HepG2 (cell line): ENCODE data around the gene EGF. TPM values are rescaled to one million over a fixed set of nuclear protein-coding genes. Genes with fewer than 3 reads are reported as not detected.
A peak's percentile ranks its signal among the peaks of the same experiment; 100 is the strongest.

ENCODE experiments used
- ATF5 ChIP-seq: sonication (generic); formaldehyde crosslinking; IDR thresholded peaks from 2 replicates; pipeline ENCODE4 v1.4.0; 2020; ENCODE audit warnings: mild to moderate bottlenecking, low read depth, missing genetic modification reagents
- ATRX ChIP-seq: sonication (generic); formaldehyde crosslinking; IDR thresholded peaks from 2 replicates; pipeline ENCODE4 v1.4.0; 2020; ENCODE audit warnings: missing genetic modification reagents, borderline replicate concordance
- BCLAF1 ChIP-seq: fragments of 450-650 bp; IDR thresholded peaks from 2 replicates; pipeline ENCODE4 v1.6.1; 2017; ENCODE audit warnings: mild to moderate bottlenecking
- ESRRA ChIP-seq: sonication (generic); formaldehyde crosslinking; IDR thresholded peaks from 2 replicates; pipeline ENCODE4 v1.5.1; 2020; ENCODE audit warnings: mild to moderate bottlenecking, low read depth, missing genetic modification reagents
- FLYWCH1 ChIP-seq: sonication (generic); formaldehyde crosslinking; IDR thresholded peaks from 2 replicates; pipeline ENCODE4 v1.8.1; 2023; ENCODE audit warnings: mild to moderate bottlenecking, missing genetic modification reagents
- HNF4A ChIP-seq: sonication (generic); formaldehyde crosslinking; IDR thresholded peaks from 2 replicates; pipeline ENCODE4 v1.4.0; 2020; ENCODE audit warnings: missing genetic modification reagents
- MZF1 ChIP-seq: sonication (generic); formaldehyde crosslinking; IDR thresholded peaks from 2 replicates; pipeline ENCODE4 v1.8.1; 2023; ENCODE audit warnings: mild to moderate bottlenecking, missing genetic modification reagents, borderline replicate concordance
- NCOA2 ChIP-seq: sonication (generic); formaldehyde crosslinking; IDR thresholded peaks from 2 replicates; pipeline ENCODE4 v1.8.0; 2022; ENCODE audit warnings: inconsistent platforms
- SATB2 ChIP-seq: sonication (generic); formaldehyde crosslinking; IDR thresholded peaks from 2 replicates; pipeline ENCODE4 v1.5.0; 2020; ENCODE audit warnings: missing genetic modification reagents
- SIN3A ChIP-seq: IDR thresholded peaks from 2 replicates; pipeline ENCODE4 v1.6.1; 2011; ENCODE audit warnings: low read depth, mild to moderate bottlenecking, control low read depth, low read length, borderline replicate concordance
- SNAI1 ChIP-seq: sonication (generic); formaldehyde crosslinking; IDR thresholded peaks from 2 replicates; pipeline ENCODE4 v1.5.0; 2020; ENCODE audit warnings: mild to moderate bottlenecking, missing genetic modification reagents, borderline replicate concordance
- YEATS2 ChIP-seq: sonication (generic); formaldehyde crosslinking; IDR thresholded peaks from 2 replicates; pipeline ENCODE4 v1.4.0; 2020; ENCODE audit warnings: missing genetic modification reagents, borderline replicate concordance
- ZFP1 ChIP-seq: IDR thresholded peaks from 2 replicates; pipeline ENCODE4 v1.6.1; 2016
- ZMAT3 ChIP-seq: sonication (generic); formaldehyde crosslinking; conservative IDR thresholded peaks from 2 replicates; pipeline ENCODE4 v1.7.0; 2021; ENCODE audit warnings: missing genetic modification reagents
- ZNF335 ChIP-seq: sonication (generic); formaldehyde crosslinking; IDR thresholded peaks from 2 replicates; pipeline ENCODE4 v1.4.0; 2020; ENCODE audit warnings: missing genetic modification reagents
- ZSCAN31 ChIP-seq: sonication (generic); formaldehyde crosslinking; IDR thresholded peaks from 2 replicates; pipeline ENCODE4 v1.5.0; 2020; ENCODE audit warnings: low read depth, mild to moderate bottlenecking, missing genetic modification reagents
- polyA plus RNA-seq, 8 experiments: library from polyadenylated mRNA; depleted of rRNA in 3 of 8; stranded (reverse) in 7 of 8; unstranded in 1 of 8; fragments of >200 nt; fragmentation: Illumina TruSeq in 4 of 8; extraction: Trizol in 4 of 8; gene quantifications; 2 replicates each; pipeline versions ENCODE4 v1.2.1 to v1.2.3, GENCODE V29; 2011 to 2016; ENCODE audit warnings: low read depth in 4 of 8, missing spikeins in 1 of 8, mixed read lengths in 1 of 8; ENCODE audit not compliant: insufficient read depth in 1 of 8
- total RNA-seq, 5 experiments: library from RNA; depleted of rRNA; stranded (reverse); fragments of >200 nt; fragmentation: Illumina TruSeq; extraction: Trizol; gene quantifications; 2 replicates each; pipeline ENCODE4 v1.2.3, GENCODE V29; 2016; ENCODE audit warnings: low read depth in 1 of 5
- TF ChIP-seq, protein P1 (sequence below): IDR thresholded peaks from 2 replicates; pipeline ENCODE4 v1.6.1; 2016; ENCODE audit warnings: low read depth, missing genetic modification reagents, missing compliant biosample characterization
- TF ChIP-seq, protein P2 (sequence below): sonication (generic); formaldehyde crosslinking; IDR thresholded peaks from 2 replicates; pipeline ENCODE4 v1.5.1; 2020; ENCODE audit warnings: mild to moderate bottlenecking, moderate library complexity, missing genetic modification reagents
- TF ChIP-seq, protein P3 (sequence below): sonication (generic); formaldehyde crosslinking; IDR thresholded peaks from 2 replicates; pipeline ENCODE4 v1.5.1; 2020; ENCODE audit warnings: missing genetic modification reagents, mild to moderate bottlenecking, borderline replicate concordance

Gene EGF
- total and polyA plus RNA-seq, 2 of the 13 experiments (the other 11 are each of a cell fraction or from before 2014, with no cell fraction given) = 0.07 to 0.08 TPM

DNA sequence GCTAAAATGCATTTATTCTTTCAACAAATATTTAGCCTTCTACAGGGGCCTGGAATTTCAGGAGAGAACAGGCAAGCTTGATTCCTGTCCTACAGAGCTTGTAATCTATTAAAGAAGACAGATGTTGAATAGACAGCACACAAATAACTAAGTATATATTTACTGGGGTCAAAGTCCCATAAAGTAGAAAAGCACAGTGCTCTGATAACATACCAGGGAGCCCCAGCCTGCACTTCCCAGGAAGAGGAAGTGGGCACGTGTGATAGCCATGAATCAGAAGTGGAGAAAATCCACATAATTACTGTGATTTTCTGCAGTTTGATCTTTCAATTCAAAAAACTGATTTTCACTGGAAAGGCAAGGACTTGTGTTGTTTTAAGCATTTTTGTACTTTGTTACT is 129.1 kb downstream of the EGF start (continued):
- TF ChIP-seq, protein P1, sequence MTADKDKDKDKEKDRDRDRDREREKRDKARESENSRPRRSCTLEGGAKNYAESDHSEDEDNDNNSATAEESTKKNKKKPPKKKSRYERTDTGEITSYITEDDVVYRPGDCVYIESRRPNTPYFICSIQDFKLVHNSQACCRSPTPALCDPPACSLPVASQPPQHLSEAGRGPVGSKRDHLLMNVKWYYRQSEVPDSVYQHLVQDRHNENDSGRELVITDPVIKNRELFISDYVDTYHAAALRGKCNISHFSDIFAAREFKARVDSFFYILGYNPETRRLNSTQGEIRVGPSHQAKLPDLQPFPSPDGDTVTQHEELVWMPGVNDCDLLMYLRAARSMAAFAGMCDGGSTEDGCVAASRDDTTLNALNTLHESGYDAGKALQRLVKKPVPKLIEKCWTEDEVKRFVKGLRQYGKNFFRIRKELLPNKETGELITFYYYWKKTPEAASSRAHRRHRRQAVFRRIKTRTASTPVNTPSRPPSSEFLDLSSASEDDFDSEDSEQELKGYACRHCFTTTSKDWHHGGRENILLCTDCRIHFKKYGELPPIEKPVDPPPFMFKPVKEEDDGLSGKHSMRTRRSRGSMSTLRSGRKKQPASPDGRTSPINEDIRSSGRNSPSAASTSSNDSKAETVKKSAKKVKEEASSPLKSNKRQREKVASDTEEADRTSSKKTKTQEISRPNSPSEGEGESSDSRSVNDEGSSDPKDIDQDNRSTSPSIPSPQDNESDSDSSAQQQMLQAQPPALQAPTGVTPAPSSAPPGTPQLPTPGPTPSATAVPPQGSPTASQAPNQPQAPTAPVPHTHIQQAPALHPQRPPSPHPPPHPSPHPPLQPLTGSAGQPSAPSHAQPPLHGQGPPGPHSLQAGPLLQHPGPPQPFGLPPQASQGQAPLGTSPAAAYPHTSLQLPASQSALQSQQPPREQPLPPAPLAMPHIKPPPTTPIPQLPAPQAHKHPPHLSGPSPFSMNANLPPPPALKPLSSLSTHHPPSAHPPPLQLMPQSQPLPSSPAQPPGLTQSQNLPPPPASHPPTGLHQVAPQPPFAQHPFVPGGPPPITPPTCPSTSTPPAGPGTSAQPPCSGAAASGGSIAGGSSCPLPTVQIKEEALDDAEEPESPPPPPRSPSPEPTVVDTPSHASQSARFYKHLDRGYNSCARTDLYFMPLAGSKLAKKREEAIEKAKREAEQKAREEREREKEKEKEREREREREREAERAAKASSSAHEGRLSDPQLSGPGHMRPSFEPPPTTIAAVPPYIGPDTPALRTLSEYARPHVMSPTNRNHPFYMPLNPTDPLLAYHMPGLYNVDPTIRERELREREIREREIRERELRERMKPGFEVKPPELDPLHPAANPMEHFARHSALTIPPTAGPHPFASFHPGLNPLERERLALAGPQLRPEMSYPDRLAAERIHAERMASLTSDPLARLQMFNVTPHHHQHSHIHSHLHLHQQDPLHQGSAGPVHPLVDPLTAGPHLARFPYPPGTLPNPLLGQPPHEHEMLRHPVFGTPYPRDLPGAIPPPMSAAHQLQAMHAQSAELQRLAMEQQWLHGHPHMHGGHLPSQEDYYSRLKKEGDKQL = no peak
- TF ChIP-seq ZMAT3 (CRISPR knock-in tag) (no peak), HNF4A (CRISPR knock-in tag) (peak; percentile 65), NCOA2 (no peak), ZNF335 (no peak), ESRRA (CRISPR knock-in tag) (no peak), YEATS2 (CRISPR knock-in tag) (no peak), ZFP1 (CRISPR knock-in tag) (no peak), FLYWCH1 (CRISPR knock-in tag) (no peak), ATF5 (CRISPR knock-in tag) (no peak), BCLAF1 (no peak), SNAI1 (CRISPR knock-in tag) (no peak), ZSCAN31 (CRISPR knock-in tag) (no peak), ATRX (CRISPR knock-in tag) (no peak), SIN3A (no peak), MZF1 (no peak), SATB2 (CRISPR knock-in tag) (no peak)
- TF ChIP-seq, protein P2, sequence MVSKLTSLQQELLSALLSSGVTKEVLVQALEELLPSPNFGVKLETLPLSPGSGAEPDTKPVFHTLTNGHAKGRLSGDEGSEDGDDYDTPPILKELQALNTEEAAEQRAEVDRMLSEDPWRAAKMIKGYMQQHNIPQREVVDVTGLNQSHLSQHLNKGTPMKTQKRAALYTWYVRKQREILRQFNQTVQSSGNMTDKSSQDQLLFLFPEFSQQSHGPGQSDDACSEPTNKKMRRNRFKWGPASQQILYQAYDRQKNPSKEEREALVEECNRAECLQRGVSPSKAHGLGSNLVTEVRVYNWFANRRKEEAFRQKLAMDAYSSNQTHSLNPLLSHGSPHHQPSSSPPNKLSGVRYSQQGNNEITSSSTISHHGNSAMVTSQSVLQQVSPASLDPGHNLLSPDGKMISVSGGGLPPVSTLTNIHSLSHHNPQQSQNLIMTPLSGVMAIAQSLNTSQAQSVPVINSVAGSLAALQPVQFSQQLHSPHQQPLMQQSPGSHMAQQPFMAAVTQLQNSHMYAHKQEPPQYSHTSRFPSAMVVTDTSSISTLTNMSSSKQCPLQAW (CRISPR knock-in tag) = no peak
- TF ChIP-seq, protein P3, sequence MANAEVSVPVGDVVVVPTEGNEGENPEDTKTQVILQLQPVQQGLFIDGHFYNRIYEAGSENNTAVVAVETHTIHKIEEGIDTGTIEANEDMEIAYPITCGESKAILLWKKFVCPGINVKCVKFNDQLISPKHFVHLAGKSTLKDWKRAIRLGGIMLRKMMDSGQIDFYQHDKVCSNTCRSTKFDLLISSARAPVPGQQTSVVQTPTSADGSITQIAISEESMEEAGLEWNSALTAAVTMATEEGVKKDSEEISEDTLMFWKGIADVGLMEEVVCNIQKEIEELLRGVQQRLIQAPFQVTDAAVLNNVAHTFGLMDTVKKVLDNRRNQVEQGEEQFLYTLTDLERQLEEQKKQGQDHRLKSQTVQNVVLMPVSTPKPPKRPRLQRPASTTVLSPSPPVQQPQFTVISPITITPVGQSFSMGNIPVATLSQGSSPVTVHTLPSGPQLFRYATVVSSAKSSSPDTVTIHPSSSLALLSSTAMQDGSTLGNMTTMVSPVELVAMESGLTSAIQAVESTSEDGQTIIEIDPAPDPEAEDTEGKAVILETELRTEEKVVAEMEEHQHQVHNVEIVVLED (CRISPR knock-in tag) = no peak
